ENCODE data around the gene UGT2A1.

UGT2A1 gene

DNA sequence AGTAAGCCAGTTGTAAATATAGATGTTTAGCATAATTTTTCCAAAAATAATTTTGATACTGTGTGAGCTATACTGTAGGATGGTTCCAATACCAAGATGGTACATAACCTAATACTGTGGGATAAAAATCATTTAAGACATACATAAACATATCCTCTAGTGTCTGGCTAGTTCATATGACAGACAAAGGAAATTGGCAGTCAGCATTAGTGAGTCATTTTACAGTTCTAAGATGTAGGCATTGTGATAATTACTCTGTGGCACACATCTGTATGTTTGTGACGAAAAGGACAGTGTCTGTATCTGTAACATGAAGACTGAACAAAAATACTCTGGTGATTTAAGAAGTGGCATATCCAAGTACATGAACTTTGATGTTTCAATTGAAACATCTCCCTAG is 63.2 kb downstream of the UGT2A1 start:
- DNase-seq (ENCODE audit: low spot score), result no peak

DNA sequence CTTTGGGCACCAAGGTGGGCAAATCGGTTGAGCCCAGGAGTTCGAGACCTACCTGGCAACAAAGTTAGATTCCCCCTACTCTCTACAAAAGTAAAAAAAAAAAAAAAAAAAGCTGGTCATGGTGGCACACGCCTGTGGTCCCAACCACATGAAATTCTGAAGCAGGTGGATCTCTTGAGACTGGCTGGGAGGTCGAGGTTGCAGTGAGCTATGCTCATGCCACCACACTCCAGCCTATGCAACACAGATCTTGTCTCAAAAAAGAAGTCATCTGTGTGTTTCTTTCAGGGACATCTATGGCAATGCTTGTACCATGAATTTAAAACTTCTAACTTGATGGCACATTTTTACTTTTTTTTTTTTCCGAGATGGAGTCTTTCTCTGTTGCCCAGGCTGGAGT is 68.9 kb downstream of the UGT2A1 start:
- TF ChIP-seq, protein P1, sequence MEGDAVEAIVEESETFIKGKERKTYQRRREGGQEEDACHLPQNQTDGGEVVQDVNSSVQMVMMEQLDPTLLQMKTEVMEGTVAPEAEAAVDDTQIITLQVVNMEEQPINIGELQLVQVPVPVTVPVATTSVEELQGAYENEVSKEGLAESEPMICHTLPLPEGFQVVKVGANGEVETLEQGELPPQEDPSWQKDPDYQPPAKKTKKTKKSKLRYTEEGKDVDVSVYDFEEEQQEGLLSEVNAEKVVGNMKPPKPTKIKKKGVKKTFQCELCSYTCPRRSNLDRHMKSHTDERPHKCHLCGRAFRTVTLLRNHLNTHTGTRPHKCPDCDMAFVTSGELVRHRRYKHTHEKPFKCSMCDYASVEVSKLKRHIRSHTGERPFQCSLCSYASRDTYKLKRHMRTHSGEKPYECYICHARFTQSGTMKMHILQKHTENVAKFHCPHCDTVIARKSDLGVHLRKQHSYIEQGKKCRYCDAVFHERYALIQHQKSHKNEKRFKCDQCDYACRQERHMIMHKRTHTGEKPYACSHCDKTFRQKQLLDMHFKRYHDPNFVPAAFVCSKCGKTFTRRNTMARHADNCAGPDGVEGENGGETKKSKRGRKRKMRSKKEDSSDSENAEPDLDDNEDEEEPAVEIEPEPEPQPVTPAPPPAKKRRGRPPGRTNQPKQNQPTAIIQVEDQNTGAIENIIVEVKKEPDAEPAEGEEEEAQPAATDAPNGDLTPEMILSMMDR (IDR thresholded peaks at IDR 0.05; ENCODE audit: extremely low read depth, missing control alignments), result no peak
- no peak for DNase-seq (ENCODE audit: low spot score)

More for the DNA sequence above, 63.2 kb downstream of the UGT2A1 start:
- TF ChIP-seq, protein P1 (IDR thresholded peaks at IDR 0.05; ENCODE audit: extremely low read depth, missing control alignments), result no peak

DNA sequence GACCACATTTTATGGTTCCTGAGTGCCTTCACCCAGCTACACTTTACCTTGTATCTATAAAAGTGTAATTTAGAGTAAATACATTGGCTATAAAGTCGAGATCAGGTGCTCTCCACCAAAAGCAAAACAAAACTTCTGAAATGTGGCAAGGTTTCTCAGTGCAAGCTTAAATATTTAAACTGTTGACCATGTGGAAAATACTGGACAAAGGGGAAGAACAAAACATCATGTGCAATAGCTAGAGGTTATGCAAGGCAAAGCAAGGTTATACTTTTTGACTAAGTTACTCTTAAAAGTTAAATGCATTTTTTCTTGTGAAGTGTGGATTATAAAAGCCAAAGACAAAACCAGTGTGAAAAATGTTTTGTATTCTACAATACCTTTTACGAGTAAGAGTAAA is 69.5 kb downstream of the UGT2A1 start:
- TF ChIP-seq, protein P1 (IDR thresholded peaks at IDR 0.05; ENCODE audit: extremely low read depth, missing control alignments), result no peak
- DNase-seq (ENCODE audit: low spot score), result no peak

DNA sequence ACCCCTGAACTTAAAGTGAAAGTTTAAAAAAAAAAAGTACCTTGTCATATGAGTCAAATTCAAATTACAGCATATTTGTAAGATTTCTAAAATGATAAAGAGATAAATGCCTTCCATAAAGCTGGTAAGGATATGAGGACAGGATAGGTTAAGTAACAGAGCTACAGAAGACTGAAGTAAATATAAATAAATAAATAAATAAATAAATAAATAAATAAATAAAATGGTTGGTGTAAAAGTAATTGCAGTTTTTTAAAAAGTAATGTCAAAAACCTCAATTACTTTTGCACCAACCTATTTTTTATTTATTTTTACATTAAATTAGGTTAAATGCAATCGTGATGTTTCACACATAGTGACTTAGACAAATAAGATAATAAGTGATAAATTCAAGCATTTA is 75.8 kb downstream of the UGT2A1 start:
- TF ChIP-seq, protein P1 (IDR thresholded peaks at IDR 0.05; ENCODE audit: extremely low read depth, missing control alignments), result no peak
- DNase-seq (ENCODE audit: low spot score), result no peak

DNA sequence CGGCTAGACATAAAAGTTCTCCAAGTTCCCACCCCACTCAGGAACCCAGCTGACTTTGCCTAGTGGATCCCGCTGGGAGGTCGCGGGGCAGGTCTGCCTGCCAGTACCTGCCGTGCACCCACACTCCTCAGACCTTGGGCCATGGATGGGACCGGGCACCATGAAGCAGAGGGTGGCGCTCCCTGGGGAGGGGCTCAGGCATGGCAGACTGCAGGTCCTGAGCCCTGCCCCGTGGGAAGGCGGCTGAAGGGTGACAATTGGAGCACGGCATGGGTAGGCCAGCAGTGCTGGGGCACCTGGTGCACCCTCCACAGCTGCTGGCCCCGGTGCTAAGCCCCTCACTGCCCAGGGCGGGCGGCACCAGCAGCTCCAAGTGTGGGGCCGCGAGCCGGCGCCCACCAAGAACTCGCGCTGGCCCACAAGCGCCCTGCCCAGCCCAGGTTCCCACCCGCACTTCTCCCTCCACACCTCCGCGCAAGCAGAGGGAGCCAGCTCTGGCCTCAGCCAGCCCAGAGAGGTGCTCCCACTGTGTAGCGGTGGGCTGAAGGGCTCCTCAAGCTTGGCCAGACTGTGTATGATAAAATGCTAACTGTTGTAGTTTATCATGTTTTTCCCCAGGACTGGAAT is 76.7 kb downstream of the UGT2A1 start:
- DNase-seq (ENCODE audit: low spot score), result no peak
- TF ChIP-seq, protein P1 (IDR thresholded peaks at IDR 0.05; ENCODE audit: extremely low read depth, missing control alignments), result no peak

DNA sequence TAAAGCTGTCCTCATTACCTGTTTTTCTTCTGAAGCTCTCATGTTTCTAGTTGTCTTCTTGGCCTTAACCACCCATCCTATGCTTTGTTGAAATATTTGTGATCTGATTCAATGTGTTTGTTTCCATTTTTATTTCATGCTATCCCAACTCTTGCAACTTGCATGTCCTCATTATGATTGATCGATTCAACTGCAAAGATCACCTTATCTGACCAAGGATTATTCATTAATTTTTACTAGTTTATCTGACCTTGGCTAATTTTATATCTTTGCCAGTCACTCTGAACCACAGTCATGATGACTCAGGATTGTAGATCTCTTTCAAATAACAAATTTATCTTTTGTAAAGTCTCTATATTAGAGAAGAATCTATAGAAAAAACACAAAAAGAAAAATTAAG is 84.3 kb downstream of the UGT2A1 start:
- no peak for DNase-seq (ENCODE audit: low spot score)
- TF ChIP-seq, protein P1 (IDR thresholded peaks at IDR 0.05; ENCODE audit: extremely low read depth, missing control alignments), result no peak

DNA sequence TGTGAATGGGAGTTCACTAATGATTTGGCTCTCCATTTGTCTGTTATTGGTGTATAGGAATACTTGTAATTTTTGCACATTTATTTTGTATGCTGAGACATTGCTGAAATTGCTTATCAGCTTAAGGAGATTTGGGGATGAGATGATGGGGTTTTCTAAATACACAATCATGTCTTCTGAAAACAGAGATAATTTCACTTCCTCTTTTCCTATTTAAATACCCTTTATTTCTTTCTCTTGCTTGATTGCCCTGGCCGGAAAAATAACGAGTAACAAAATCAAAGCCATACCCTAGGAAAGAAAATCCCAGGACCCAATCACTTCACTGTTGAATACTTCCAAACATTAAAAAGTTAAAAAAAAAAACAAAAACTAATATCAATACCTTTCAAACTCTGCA is 89.6 kb downstream of the UGT2A1 start:
- TF ChIP-seq, protein P1 (IDR thresholded peaks at IDR 0.05; ENCODE audit: extremely low read depth, missing control alignments), result no peak
- DNase-seq (ENCODE audit: low spot score), result no peak

Measured in GM20000 (cell line).